GM12878 (cell line): ENCODE measurements around the gene GALNT18. TPM values are rescaled to one million over a fixed set of nuclear protein-coding genes. Genes with fewer than 3 reads are reported as not detected.

ENCODE experiments used
- ATAC-seq: fragments of 200-7000 bp; cut with Tn5 transposase; 3 replicates; pipeline ENCODE4 v1.9.1; 2020; ENCODE audit warnings: mild to moderate bottlenecking, moderate library complexity
- BruUV-seq: library from RNA; stranded (reverse); fragments of 400-500 nt; replicated peaks from 2 replicates; lab custom pipeline; 2021; lab: Mats Ljungman, UMichigan
- CTCF ChIA-PET: fragments of 300-600 bp; sonication (Branson Sonifier 250); formaldehyde crosslinking; extraction: SDS; loops from one replicate; lab custom pipeline; 2021; ENCODE audit warnings: inconsistent platforms; lab: Yijun Ruan, JAX
- POLR2A ChIA-PET: fragments of 350-600 bp; formaldehyde crosslinking; extraction: SDS; loops from one replicate; lab custom pipeline; 2021; ENCODE audit warnings: inconsistent platforms; lab: Charles Lee
- RAD21 ChIA-PET: fragments of 300-600 bp; sonication (Branson Sonifier 250); formaldehyde crosslinking; loops from one replicate; lab custom pipeline; 2023; ENCODE audit warnings: antibody characterized with exemption; ENCODE audit not compliant: unreplicated experiment; lab: Charles Lee
- SMC1A ChIA-PET: fragments of 300-600 bp; sonication (Branson Sonifier 250); formaldehyde crosslinking; loops from one replicate; lab custom pipeline; 2023; ENCODE audit not compliant: unreplicated experiment, uncharacterized antibody; lab: Charles Lee
- DNase-seq: peaks from one replicate; pipeline ENCODE4 v3.0.0-alpha.2; 2011; ENCODE audit warnings: low read depth, low spot score
- FAIRE-seq: peaks from 3 replicates; lab custom pipeline; 2011; peaks lifted over from hg19 to GRCh38; lab: Jason Lieb, UNC
- H2AFZ ChIP-seq: 2 replicates; pipeline ENCODE4 v1.6.0; 2011; ENCODE audit warnings: low read depth, low read length, control low read depth; ENCODE audit not compliant: control insufficient read depth
- H3K27ac ChIP-seq: 2 replicates; pipeline ENCODE4 v1.5.1; 2011; ENCODE audit warnings: control low read depth; ENCODE audit not compliant: control insufficient read depth, insufficient read depth
- H3K27me3 ChIP-seq, 2 experiments: replicated peaks in 1 of 2; 2 replicates each; pipeline versions ENCODE4 v1.6.0 to v1.6.1; 2011; ENCODE audit warnings: low read length in 1 of 2; ENCODE audit not compliant: control insufficient read depth in 2 of 2, insufficient read depth in 2 of 2
- H3K36me3 ChIP-seq, 2 experiments: 2 replicates each; pipeline ENCODE4 v1.5.1; 2011; ENCODE audit warnings: low read length in 1 of 2; ENCODE audit not compliant: control insufficient read depth in 2 of 2, insufficient read depth in 2 of 2
- H3K4me1 ChIP-seq: 2 replicates; pipeline ENCODE4 v1.6.1; 2011; ENCODE audit warnings: mild to moderate bottlenecking, low read length, moderate library complexity, mixed read lengths; ENCODE audit not compliant: control insufficient read depth, insufficient read depth
- H3K4me2 ChIP-seq: 2 replicates; pipeline ENCODE4 v1.6.0; 2011; ENCODE audit warnings: control low read depth; ENCODE audit not compliant: control insufficient read depth, insufficient read depth
- H3K4me3 ChIP-seq: fragments of 200-600 bp; sonication (generic); 2 replicates; pipeline ENCODE4 v1.5.1; 2016
- H3K79me2 ChIP-seq: 2 replicates; pipeline ENCODE4 v1.6.0; 2011; ENCODE audit warnings: low read length; ENCODE audit not compliant: control insufficient read depth, insufficient read depth
- H3K9ac ChIP-seq: 2 replicates; pipeline ENCODE4 v1.8.0; 2011; ENCODE audit warnings: low read length, control low read depth, mixed read lengths; ENCODE audit not compliant: control insufficient read depth, insufficient read depth
- H3K9me3 ChIP-seq: replicated peaks from 3 replicates; pipeline ENCODE4 v1.5.1; 2011; ENCODE audit warnings: mild to moderate bottlenecking, low read length; ENCODE audit not compliant: control insufficient read depth, insufficient read depth
- H4K20me1 ChIP-seq: 2 replicates; pipeline ENCODE4 v1.6.0; 2011; ENCODE audit not compliant: control insufficient read depth, insufficient read depth
- ATF7 ChIP-seq: fragments of 450-650 bp; IDR thresholded peaks from 2 replicates; pipeline ENCODE4 v1.6.1; 2016; ENCODE audit warnings: low read depth, mild to moderate bottlenecking
- BCLAF1 ChIP-seq: fragments of 450-650 bp; IDR thresholded peaks from 2 replicates; pipeline ENCODE4 v1.6.1; 2017; ENCODE audit warnings: antibody characterized with exemption, mild to moderate bottlenecking, moderate library complexity
- E2F8 ChIP-seq: fragments of 450-650 bp; IDR thresholded peaks from 2 replicates; pipeline ENCODE4 v1.6.1; 2018; ENCODE audit warnings: mild to moderate bottlenecking, low read depth, moderate library complexity; ENCODE audit not compliant: partially characterized antibody
- GABPA ChIP-seq: IDR thresholded peaks from 2 replicates; pipeline ENCODE4 v1.6.1; 2014; ENCODE audit warnings: antibody characterized with exemption, low read depth, mild to moderate bottlenecking, inconsistent platforms
- HCFC1 ChIP-seq: fragments of 150-350 bp; IDR thresholded peaks from 2 replicates; pipeline ENCODE4 v1.6.1; 2014; ENCODE audit warnings: low read length
- JUND ChIP-seq: IDR thresholded peaks from 2 replicates; pipeline ENCODE4 v1.6.1; 2012; ENCODE audit warnings: low read depth, mild to moderate bottlenecking, low read length, improper control_type of control experiment, moderate library complexity
- MTA2 ChIP-seq: fragments of 450-650 bp; IDR thresholded peaks from 2 replicates; pipeline ENCODE4 v1.6.1; 2016; ENCODE audit warnings: low read depth, mild to moderate bottlenecking, moderate library complexity
- MYC ChIP-seq: IDR thresholded peaks from 2 replicates; pipeline ENCODE4 v1.6.1; 2011; ENCODE audit warnings: mild to moderate bottlenecking, low read length, moderate library complexity, inconsistent platforms; ENCODE audit not compliant: insufficient read depth, insufficient replicate concordance, insufficient read length, severe bottlenecking
- PKNOX1 ChIP-seq: fragments of 450-650 bp; IDR thresholded peaks from 2 replicates; pipeline ENCODE4 v1.6.1; 2016; ENCODE audit warnings: mild to moderate bottlenecking
- POLR2AphosphoS2 ChIP-seq: IDR thresholded peaks from 2 replicates; pipeline ENCODE4 v1.6.1; 2011; ENCODE audit warnings: low read depth, mild to moderate bottlenecking, low read length, improper control_type of control experiment, moderate library complexity
- POU2F2 ChIP-seq: IDR thresholded peaks from 3 replicates; pipeline ENCODE4 v1.6.1; 2011; ENCODE audit warnings: low read depth, mild to moderate bottlenecking, low read length, borderline replicate concordance
- RUNX3 ChIP-seq: IDR thresholded peaks from 2 replicates; pipeline ENCODE4 v1.6.1; 2012; ENCODE audit warnings: low read length, inconsistent platforms
- TARDBP ChIP-seq: IDR thresholded peaks from 2 replicates; pipeline ENCODE4 v1.6.1; 2016; ENCODE audit warnings: borderline replicate concordance
- ZNF24 ChIP-seq: fragments of 450-650 bp; IDR thresholded peaks from 2 replicates; pipeline ENCODE4 v1.6.1; 2017; ENCODE audit warnings: antibody characterized with exemption, mild to moderate bottlenecking
- WGBS: methylation state at CpG from one replicate; pipeline ENCODE4 v1.1.6; 2016; ENCODE audit warnings: low lambda C conversion rate; ENCODE audit not compliant: insufficient replicate concordance, insufficient coverage; ENCODE audit errors: missing lambda C conversion rate; 5-methylcytosine and 5-hydroxymethylcytosine counted together
- in situ Hi-C: fragments of 300-500 bp; cut with MboI; formaldehyde crosslinking; loops from 9 replicates; pipeline ENCODE4 v1.14.3; 2018; ENCODE audit warnings: mixed read lengths
- intact Hi-C: fragments of 100-400 bp; cut with micrococcal nuclease; formaldehyde crosslinking; loops from one replicate; pipeline ENCODE4 v1.14.2; 2022; ENCODE audit not compliant: unreplicated experiment
- polyA plus RNA-seq, 11 experiments: library from polyadenylated mRNA; depleted of rRNA in 4 of 11; unstranded in 6 of 11; stranded (reverse) in 5 of 11; fragments of >200 nt; fragmentation: Nextera tagmentation in 4 of 11; fragmentation: Illumina TruSeq in 1 of 11; extraction: Ambion mirVana in 4 of 11; extraction: Trizol in 1 of 11; gene quantifications; 1 replicate in 1 of 11; 2 replicates in 10 of 11; pipeline versions ENCODE4 v1.2.1 to v1.2.3, GENCODE V29; 2011 to 2016; ENCODE audit warnings: inconsistent platforms in 2 of 11, missing spikeins in 2 of 11, low read depth in 1 of 11
- total RNA-seq, 4 experiments: library from RNA; depleted of rRNA in 3 of 4; stranded (reverse); fragments of >200 nt in 3 of 4; fragmentation: Illumina TruSeq in 1 of 4; extraction: Trizol in 1 of 4; gene quantifications; 2 replicates each; pipeline versions ENCODE4 v1.2.1 to v1.2.3, GENCODE V29; 2013 to 2021

The GALNT18 gene
- total and polyA plus RNA-seq, 10 of the 15 experiments (the other 5 are each of a cell fraction or from before 2014, with no cell fraction given), result 1.2 to 14.2 (median 6.3) TPM

GRCh38 chr11:11407763-11408084 is 214.1 kb downstream of the GALNT18 start (continued):
- TF ChIP-seq HCFC1 (no peak), ATF7 (no peak), PKNOX1 (no peak), RUNX3 (no peak)
- TF ChIP-seq, all 136 proteins: peak for 0

GRCh38 chr11:11407065-11407762 is 214.6 kb downstream of the GALNT18 start:
- no peak for DNase-seq
- H4K20me1 ChIP-seq, result no peaks in the 10 kb centered on the region
- ChIA-PET SMC1A (interaction anchor here (1.7 kb wide), 1 partner anchor 380 kb away, joined by 3 read pairs; no protein-coding TSS in a partner anchor), RAD21 (no interaction called here)
- no peak for FAIRE-seq
- no peaks in the 10 kb centered on the region for H3K27me3 ChIP-seq
- H3K4me2 ChIP-seq, result no peak overlapping the region
- H3K36me3 ChIP-seq, result no peaks in the 10 kb centered on the region; a peak in 1 of 4 replicates
- TF ChIP-seq ZNF24 (no peak), MTA2 (no peak), POU2F2 (no peak), BCLAF1 (no peak), RUNX3 (no peak), JUND (no peak), POLR2AphosphoS2 (no peak), GABPA (no peak), MYC (no peak), E2F8 (no peak), TARDBP (no peak)
- TF ChIP-seq, all 136 proteins: peak for 0
- Histone ChIP-seq H3K4me3 (no peak overlapping the region), H3K79me2 (no peaks in the 10 kb centered on the region), H3K9ac (no peak overlapping the region), H2AFZ (no peak overlapping the region), H3K9me3 (no peaks in the 10 kb centered on the region), H3K27ac (no peak overlapping the region), H3K4me1 (peaks cover 5% of the 10 kb centered on the region; the same call in 1 of the 2 replicates)
- in situ Hi-C loops (no loop called here), intact Hi-C loops (no loop called here)
- ChIA-PET CTCF (interaction anchor here (1.3 kb wide), 1 partner anchor 10 kb away, joined by 3 read pairs; no protein-coding TSS in a partner anchor), POLR2A (no interaction called here)
- no peak for ATAC-seq
- 46% methylated on average over 9 of the region's 9 CpGs for WGBS
- BruUV-seq, result no TSS peak
